Breast epithelium (tissue), 3 donors: ENCODE measurements around the gene ARHGAP30.

Source experiments
- POLR2A ChIP-seq: fragments of 450-650 bp; IDR thresholded peaks from one replicate; pipeline ENCODE4 v1.6.1; 2016; ENCODE audit warnings: antibody characterized with exemption, mild to moderate bottlenecking, moderate library complexity
- POLR2AphosphoS5 ChIP-seq, 3 donors: sonication (generic); formaldehyde crosslinking; IDR thresholded peaks; one replicate each; pipeline ENCODE4 v1.6.1; 2017; ENCODE audit warnings: antibody characterized with exemption in 3 of 3
- TF ChIP-seq, protein P1 (sequence below), 3 donors: fragments of 450-650 bp; IDR thresholded peaks; one replicate each; pipeline ENCODE4 v1.5.1; 2016 to 2017; ENCODE audit warnings: antibody characterized with exemption in 3 of 3, mild to moderate bottlenecking in 3 of 3, moderate library complexity in 3 of 3

DNA sequence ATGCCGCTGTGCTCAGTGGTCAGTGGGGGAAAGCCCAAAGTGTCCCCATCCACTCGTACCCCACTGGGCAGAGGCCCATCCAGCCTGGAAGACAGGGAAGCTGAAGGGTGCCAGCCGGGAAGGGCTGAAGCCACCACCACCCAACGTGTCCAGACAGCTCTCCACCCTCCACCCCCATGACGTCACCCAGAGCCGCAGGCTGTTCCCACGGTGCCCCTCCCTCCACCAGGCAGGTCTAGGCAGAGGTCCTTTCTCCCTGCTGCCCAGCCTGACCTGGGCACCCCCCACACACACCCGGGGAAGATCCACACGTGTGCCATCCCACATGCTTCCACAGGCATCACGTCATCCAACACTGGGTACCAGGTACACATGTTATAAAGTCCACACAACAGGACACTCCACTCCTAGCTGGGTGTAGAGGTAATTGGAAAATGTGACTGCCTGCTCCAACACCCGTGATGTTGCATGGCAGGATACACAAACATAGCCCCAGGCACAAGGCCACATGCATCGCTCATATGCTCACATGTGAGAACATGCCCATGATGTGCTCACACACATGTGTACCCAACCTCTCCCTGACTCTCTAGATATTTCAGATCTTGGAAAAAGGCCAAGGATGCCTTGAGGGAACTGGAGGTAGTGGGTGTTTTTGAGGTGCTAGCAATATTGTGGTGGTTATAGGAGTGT lies 5.1 kb upstream of the ARHGAP30 start:
- TF ChIP-seq, protein P1, sequence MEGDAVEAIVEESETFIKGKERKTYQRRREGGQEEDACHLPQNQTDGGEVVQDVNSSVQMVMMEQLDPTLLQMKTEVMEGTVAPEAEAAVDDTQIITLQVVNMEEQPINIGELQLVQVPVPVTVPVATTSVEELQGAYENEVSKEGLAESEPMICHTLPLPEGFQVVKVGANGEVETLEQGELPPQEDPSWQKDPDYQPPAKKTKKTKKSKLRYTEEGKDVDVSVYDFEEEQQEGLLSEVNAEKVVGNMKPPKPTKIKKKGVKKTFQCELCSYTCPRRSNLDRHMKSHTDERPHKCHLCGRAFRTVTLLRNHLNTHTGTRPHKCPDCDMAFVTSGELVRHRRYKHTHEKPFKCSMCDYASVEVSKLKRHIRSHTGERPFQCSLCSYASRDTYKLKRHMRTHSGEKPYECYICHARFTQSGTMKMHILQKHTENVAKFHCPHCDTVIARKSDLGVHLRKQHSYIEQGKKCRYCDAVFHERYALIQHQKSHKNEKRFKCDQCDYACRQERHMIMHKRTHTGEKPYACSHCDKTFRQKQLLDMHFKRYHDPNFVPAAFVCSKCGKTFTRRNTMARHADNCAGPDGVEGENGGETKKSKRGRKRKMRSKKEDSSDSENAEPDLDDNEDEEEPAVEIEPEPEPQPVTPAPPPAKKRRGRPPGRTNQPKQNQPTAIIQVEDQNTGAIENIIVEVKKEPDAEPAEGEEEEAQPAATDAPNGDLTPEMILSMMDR (IDR thresholded peaks at IDR 0.05): no peak
- TF ChIP-seq POLR2A (no peak), POLR2AphosphoS5 (IDR thresholded peaks at IDR 0.05) (no peak)
